Stimulated activated CD4-positive, alpha-beta T cell treated with anti-CD3 and anti-CD28 coated beads, Interleukin-4, amount 100 ng/mL, for 48 hours (primary cell): ENCODE data around the gene PRRC2B.

Experiments
- DNase-seq, 2 donors: peaks; one replicate each; pipeline ENCODE4 v3.0.0-alpha.2; 2020; ENCODE audit warnings: low read depth in 2 of 2

PRRC2B gene

DNA sequence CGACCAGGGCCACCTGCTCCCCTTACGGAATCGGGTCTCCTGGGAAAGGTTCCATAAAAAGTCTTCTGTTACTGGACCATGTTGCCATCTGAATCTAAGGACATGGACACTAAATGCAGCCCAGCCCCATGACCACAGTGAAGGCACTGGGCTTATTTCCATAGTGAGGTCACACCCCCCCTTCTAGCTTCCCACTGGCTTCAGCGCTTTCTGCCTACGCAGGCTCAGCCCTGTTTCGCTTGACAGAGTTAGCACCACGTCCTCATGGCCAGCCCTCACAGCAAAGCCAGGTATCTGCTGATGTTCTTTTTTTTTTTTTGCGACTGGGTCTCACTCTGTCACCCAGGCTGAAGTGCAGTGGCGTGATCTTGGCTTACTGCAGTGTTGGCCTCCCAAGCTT is 123.0 kb downstream of the PRRC2B start:
- no peak for DNase-seq

DNA sequence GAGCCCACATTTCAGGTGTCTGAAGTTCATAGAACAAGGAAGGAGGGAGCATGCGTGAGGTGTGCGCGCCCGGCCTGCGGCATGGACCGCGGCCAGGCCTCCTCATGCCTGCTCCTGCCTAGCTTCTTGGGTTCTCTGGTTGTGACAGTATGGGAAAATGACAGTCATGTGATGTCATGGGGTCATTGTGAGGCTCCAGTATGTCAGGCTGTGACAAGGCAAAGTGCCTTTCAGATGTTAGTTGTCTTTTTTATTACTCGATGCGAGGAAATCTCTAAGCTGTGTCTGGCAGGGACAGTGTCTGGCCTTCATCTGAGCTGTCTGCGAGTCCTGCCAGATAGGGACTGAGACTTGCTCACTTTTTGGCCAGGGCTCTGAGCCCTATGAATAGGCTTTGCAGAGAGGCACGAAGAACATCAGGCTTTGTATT is 123.9 kb downstream of the PRRC2B start:
- DNase-seq, result no peak

DNA sequence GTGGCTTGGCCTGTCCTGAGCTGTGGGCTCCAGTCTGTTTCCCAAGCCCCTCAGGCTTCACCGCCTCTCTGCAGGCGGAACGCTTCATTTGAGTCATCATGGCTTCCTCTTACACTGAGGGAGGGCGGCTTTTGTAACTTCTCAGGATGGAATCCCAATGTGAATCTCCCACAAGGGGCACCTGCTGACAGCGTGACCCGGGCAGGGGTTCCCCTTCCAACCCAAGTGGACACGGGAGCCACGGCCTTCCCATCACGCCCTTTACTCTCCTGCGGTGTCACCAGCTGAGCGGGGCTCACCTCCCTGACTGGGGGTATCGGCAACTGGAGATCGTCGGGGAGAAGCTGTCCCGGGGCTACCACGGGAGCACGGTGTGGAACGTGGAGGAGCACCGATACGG is 124.7 kb downstream of the PRRC2B start:
- no peak for DNase-seq

DNA sequence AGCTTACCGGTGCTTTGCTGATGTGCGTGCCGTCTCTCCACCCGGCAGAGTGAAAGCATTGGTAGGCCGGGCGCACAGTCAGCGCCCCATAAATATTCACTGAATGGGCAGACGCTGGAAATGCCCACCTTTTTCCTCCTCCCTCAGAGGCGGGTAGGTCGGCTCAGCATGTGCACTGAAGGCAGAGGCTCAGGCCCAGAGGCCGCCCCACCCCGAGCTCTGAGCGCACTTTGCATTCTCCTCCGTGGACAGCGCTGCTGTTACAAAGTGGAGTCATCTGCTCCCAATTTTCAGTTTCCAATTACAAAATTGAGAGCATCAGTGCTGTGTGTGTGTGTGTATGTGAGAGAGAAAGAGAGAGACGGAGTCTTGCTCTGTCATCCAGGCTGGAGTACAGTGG is 126.6 kb downstream of the PRRC2B start:
- DNase-seq, result no peak

DNA sequence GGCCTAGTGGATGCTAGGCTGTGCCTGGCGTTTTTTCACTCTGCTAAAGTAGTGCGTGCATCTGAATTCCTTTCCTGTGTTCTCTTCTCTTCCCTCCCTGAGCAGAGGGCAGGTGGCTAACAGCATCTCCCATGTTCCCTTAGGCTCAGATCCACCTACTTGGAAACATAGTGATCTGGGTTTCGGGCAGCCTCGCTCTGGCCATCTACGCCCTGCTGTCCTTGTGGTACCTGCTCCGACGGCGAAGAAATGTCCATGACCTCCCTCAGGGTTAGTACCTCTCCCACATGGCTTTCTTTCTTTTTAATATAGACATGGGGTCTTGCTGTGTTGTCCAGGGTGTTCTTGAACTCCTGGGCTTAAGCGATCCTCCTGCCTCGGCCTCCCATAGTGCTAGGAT is 127.3 kb downstream of the PRRC2B start:
- DNase-seq, result no peak

DNA sequence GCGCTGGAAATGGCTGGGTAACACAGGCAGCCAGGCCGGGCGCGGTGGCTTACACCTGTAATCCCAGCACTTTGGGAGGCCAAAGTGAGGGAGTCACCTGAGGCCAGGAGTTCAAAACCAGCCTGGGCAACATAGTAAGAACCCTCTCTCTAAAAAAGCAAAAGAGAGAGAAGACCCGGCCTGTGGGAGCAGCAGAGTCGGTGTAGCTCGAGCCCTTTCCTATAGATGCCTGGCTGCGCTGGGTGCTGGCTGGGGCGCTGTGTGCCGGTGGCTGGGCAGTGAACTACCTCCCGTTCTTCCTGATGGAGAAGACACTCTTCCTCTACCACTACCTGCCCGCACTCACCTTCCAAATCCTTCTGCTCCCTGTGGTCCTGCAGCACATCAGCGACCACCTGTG is 127.9 kb downstream of the PRRC2B start:
- DNase-seq, result no peak

DNA sequence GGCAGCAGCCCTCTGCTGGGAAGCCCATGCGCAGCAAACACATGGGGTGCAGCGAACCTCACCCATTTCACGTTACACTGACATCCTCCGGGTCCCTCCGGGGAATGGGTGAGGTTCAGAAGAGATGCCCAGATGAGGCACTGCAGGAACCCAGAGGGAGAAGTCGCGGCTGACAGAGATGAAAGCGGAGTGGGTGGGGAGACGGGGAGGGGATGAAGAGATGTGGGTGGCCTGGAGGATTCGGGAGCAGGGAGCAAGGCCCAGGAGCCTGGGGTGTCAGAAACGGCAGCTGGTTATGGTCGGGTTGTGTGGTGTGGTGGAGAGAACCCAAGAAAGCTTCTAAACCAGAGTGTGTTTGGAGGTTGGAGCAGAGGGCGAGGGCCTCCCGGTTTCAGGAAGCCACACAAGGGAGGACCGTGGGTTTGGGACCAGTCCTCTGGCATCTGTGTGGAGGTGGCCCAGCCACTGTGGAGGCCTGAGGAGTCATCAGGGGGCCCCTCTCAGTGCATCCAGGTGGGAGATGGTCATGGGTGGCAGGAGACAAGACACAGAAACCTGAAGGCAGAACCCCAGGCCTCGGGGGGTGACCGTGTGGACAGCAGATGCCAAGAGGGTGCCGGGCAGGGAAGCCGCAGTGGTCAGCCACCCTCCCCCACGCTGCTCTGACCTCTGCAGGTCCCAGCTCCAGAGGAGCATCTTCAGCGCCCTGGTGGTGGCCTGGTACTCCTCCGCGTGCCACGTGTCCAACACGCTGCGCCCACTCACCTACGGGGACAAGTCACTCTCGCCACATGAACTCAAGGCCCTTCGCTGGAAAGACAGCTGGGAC is 128.6 kb downstream of the PRRC2B start:
- no peak for DNase-seq

DNA sequence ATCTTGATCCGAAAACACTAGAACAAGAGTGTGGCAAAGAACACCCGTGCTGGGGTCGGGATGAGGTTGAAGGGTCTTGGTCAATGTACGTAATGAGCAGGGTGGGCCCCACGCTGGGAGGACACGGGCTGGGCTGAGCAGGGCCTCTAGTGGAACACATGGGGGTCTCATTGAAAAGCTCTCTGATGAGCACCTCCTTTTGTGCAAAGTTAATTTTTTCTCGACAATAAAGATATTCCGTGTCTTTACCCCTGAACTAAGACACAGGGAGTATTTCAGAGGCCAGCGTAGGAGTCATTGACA is 129.2 kb downstream of the PRRC2B start:
- DNase-seq, result no peak

DNA sequence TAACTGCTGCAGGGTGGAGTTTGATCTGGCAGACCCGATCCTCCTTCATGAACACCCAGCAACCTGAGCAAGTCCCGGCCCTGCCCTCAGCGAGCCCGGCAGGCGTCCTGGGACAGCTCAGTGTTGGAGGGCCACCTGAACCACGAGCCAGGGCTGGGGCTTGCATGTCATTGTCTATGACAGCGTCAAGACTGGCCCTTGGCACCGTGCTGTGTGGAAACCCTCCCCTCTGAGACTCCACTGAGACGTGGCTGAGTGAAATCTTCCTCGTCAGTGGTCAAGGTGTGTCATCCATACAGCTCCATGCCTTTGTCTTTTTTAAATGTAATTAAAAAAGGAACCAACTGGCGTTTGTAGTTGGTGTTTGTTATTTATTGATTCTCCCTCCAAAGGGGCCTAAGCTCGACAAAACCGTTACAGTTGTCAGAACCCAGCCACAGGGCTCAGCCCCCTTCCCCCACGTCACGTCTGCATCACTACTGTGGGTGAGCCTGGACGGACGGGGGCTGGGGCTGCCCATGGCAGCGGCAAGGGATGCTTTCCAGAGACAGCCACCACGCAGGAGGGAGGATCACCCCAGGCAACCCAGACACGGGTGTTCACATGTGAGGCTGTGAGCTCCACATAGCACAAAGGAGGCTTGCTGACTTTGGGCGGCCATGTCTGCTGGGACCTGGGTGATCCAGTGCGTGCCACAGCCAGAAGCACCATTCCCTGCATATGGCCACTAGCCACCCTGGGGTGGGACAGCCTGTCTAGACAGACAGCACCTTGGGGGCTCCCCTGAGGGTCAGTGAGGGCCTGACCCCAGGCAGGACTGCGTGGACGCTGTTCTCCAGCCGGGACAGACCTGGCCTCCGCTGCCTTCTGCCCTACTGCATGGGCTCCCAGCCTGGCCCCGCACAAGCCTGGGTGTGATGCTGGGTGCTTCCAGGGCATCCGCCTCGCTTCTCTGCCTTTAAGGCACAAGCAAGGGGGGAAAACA is 129.9 kb downstream of the PRRC2B start:
- no peak for DNase-seq

DNA sequence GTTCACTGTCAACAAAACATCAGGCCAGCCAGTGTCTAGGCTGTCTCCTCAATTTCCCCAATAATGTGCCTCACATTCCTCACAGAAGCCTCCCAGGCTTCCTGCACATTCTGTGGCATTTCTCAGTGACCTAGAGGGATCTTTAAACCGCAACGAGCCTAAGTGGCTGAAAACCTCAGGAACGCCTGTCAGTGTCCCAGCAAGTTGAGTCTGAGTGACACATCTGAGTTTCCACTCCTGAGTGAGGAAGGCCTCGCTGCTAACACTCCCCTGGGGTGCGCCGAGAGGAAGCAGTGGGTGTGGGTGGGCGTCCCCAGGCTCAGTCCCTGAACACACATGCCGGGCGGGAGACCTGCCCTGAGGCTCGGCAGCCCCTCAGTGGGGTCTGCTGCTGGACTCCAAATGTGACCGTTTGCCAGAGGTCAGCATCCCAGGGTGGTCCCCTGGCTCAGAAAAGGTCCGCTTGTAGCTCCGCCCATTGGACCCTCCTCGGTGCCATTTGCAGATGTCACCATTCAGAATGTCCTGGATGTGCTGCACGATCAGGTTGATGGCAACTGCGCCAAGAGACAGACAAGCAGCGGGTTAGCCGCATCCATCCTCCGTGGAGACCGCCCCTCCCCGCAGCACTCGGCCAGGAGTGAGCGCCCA is 130.9 kb downstream of the PRRC2B start:
- no peak for DNase-seq

DNA sequence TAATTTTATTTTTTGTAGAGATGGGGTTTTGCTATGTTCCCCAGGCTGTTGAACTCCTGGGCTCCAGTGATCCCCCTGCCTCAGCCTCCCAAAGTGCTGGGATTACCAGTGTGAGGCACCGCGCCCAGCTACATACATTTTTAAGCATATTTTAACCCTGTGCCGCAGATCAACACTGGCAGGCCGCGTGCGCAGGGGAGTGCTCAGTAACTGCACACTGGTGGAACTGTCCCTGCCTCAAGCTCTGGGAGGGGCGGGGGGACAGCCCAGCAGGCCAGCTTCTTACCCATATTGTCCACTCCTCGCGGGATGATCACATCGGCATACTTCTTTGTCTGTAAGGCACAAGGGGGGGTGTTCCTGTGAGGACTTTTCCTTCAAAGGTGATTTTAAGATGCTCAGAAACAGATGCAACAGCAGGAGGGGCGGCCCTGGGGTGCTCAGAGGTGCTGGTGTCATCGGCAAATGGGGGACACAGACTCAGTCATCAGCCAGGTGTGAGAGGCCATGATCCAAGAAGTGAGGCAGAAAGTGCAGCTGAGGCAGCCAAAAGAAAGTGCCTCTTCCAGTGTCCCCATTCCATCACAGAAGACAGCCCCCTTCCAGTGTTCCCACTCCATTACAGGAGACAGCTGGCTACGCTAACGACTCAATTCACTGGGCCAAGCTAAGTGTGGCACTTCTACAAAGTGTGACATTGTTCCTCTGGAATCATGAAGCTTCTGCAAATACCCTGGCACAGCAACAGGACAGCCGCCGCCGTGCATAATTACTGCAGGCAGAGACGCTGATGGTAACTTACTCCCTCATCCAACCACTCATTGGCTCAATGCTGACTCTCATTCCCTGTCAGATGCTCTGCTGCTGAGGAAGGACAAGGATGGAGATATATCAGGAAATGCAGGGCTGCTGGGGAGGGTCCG is 132.0 kb downstream of the PRRC2B start:
- no peak for DNase-seq

DNA sequence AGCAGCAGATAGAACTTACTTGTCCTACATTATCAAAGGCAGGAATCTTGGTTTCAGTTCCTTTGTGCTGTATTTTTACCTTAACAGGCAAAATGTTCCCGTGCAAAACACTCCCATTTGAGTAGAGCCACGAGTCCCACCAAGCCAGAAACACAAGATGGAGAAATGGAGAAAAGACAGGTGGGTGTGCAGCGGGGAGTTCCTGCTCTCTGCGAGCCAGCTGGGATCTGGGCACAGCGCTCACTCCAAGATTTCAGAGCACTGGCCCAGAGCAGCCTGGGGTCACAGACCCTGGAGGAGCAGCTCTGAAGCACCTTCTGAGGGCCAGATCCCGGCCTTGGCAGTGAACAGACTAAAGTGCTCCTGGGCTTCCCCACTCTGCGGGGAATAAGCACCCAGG is 134.3 kb downstream of the PRRC2B start:
- DNase-seq, result no peak

DNA sequence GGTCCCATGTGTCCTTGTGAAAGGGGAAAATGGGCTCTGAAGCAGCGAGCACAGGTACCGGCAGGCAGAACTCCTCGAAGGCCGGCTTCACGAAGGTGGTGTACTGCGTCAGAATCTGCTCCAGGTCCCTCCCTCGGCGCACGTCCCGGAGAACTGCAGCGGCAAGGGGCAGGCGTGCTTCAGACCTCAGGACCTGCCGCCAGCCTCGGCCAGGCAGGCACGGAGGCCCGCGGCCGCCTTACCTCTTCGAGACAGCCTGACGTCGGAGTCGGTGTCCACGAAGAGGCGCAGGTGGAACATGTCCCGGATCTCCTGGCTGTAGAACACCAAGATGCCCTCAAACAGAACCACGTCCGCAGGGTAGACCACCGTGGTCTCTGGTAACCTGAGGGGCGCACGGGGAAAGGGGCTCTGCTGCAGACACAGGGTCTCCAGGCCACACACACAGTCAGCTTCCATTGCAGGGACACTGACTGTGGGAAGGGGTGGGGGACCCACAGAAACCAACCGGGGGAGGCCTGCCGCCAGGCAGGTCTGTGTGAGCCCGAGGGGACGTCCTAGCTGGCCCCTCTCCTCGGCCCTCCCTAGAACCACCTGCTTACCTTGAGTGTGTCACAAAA is 135.1 kb downstream of the PRRC2B start:
- DNase-seq, result no peak

DNA sequence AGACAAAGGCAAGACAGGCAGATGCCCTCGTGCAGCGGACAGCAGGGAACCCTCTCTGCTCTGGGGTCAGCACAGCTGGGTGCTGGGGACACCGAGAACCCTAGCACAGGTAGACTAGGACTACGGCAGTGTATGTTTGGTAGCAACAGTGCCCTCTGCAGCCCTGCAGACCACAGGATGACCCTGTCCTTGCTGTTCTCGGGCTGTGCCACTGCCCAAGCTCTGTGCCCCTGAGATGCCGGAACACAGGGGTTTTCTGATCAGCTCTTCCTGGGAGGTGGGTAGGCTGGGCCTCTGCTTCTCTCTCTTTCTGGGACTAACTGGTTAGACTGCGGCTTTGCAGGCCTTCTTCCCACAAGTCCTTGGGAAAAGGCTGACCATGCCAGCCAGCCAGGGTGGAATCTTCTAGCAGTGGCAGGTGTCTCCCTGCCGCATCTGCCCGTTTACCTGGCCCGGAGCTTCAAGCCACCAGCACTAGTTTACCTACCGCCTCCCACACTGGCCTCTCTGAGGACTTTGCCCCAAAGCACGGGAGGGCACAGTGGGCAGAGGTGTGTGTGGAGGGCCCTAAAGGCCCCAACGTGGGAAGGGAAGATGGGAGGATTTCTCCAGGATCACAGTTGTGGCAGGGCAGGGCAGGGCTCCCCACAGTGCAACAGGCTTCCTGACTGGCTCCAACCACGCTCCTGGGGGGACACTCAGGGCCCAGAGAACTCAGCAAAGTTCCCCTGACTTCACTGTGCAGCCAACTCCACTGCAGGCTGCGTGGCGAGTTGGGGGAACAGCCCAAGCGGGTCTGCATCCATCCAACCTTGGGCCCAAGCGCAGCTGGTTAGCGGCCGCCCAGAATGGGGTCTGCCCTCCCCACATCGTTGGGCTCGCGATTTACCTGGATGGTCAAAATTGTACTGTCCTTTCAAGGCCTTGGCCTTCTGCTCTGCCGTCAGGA is 136.0 kb downstream of the PRRC2B start:
- DNase-seq, result no peak

DNA sequence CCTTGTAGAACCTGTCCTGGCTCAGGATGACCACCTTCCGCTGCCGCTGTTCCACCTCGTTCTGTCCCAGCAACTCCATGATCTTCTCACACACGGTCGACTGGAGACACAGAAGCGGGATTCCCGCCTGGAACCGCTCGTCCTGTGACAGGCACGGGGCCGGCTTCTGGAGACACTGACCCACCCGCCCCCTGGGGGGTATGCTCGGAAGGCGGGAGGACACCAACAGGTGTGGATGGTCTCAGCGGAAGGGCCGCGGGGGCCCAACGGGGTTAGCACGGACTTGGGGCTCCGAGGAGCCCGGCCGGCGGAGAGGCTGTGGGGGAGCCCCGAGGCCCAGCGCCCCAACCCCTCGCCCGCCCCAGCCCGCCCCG is 136.6 kb downstream of the PRRC2B start:
- no peak for DNase-seq

DNA sequence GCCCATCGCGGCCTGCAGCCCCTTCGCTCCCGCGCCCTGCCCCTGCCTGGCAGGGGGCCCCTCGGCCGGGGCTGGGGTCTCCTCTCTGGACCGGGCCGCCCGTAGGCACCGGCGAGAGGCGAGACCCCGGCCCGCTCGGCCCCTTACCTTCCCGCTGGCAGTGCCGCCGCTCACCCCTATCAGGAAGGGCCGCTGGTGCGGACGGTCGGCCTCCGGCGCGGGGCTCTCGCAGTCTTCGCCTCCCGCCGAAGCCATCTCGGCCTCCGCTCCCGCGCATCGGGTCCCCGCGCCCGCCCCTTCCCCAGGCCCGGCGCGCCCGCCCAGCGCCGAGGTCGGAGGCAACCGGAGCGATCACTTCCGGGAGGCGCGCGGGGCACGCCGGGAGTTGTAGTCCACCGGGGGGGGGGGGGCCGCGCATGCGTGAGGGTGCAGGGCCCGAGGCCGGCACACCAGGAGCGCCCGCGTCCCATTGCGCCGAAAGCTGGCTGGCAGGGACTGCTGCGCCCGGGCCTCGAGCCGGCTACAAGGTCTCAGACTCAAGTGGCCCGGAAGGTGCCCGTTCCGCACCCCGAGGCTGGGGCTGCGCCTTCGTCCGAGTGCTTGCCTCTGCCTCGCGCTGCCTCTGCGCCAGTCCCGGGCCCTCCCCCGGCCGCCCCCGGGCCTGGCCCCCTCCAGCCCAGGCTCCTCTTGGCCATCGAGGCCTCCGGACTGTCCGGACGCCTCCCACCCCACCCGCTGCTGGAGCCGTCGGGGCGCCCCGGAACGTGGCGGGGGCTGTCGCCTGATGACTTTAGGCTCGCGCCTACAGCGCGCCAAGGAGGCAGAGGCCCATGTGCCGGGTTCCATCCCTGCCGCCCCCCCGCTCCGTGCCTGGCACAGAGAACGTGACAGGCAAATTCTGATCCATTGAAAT is 137.3 kb downstream of the PRRC2B start, which contains the start of gene UCK1:
UCK1 (minus strand) TSS at position 344 of the 913 bp plus-strand sequence; CDS start at position 255, 89 bp downstream.
- peak; percentile 69 to 73 for DNase-seq

DNA sequence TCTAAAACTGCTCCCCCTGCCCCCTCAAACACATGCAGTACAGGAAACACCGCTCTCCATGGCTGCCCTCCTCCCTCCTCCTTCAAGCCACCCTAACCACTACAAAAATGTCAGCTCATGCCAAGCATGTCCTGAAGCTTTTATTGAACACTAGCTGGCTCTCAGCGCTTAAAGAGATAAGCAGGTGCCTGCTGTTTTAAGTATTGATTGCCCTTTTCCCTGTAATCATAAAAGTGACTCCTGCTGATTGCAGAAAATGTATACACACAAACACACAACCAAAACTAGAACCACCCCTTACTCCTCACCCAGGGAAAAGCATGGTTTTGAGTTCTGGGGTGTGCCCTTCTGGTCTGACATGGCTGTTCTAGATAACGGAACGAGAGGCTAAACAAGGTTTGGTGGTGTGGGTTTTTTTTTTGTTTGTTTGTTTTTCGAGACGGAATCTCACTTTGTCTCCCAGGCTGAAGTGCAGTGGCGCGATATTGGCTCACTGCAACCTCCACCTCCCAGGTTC is 140.9 kb downstream of the PRRC2B start:
- DNase-seq, result no peak

DNA sequence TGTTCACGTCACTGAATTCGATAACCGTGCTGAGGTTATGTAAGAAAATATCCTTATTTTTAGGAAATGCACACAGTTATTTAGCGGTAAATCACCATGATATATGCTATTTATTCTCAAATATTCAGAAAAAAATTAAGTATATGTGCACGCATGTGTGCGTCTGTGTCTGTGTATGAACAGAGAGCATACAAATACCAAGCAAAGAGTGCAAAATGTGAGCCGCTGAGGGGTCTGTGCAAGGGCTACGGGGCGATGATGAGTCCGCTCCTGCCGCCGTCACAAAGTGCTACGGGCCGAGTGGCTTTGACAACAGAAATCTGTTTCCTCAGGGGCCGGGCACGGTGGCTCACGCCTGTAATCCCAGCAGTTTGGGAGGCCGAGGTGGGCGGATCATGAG is 144.1 kb downstream of the PRRC2B start:
- no peak for DNase-seq
